Measurements from ENCODE around the gene PTPRN2. TPM values are rescaled to one million over a fixed set of nuclear protein-coding genes. Genes with fewer than 3 reads are reported as not detected.

PTPRN2 gene
- total RNA-seq, 1 experiment from 2014 or later: 1.1 TPM

- Histone ChIP-seq H3K27me3 (ENCODE audit: control insufficient read depth, insufficient read depth, low read length) (peaks cover 2% of the 10 kb centered on the region), H3K36me3 (ENCODE audit: control insufficient read depth, insufficient read depth, low read length) (no peaks in the 10 kb centered on the region), H3K27ac (ENCODE audit: low read length) (no peak overlapping the region), H3K4me3 (ENCODE audit: low read depth in 2 of 2, low read length in 2 of 2) (no peak overlapping the region), H3K9me3 (ENCODE audit: control insufficient read depth, insufficient read depth, low read depth, low read length) (no peaks in the 10 kb centered on the region), H3K4me1 (ENCODE audit: control insufficient read depth, insufficient read depth, low read length) (no peaks in the 10 kb centered on the region)
- ATAC-seq (no peak), DNase-seq (ENCODE audit: low read depth, low spot score) (no peak)
- in situ Hi-C loops (cut with HindIII; ENCODE audit: low pct_unique_long_range_greater_than_20kb, low sequenced_read_pairs) (no loop called here), intact Hi-C loops (cut with micrococcal nuclease; ENCODE audit: unreplicated experiment) (no loop called here)
- ChIA-PET CTCF (no interaction called here), POLR2A (no interaction called here)
- no TSS peak for BruUV-seq (replicated peaks)
- no peak for TF ChIP-seq TCF7L2 (IDR thresholded peaks at IDR 0.05; ENCODE audit: low read depth, low read length)
- TF ChIP-seq, protein P1, sequence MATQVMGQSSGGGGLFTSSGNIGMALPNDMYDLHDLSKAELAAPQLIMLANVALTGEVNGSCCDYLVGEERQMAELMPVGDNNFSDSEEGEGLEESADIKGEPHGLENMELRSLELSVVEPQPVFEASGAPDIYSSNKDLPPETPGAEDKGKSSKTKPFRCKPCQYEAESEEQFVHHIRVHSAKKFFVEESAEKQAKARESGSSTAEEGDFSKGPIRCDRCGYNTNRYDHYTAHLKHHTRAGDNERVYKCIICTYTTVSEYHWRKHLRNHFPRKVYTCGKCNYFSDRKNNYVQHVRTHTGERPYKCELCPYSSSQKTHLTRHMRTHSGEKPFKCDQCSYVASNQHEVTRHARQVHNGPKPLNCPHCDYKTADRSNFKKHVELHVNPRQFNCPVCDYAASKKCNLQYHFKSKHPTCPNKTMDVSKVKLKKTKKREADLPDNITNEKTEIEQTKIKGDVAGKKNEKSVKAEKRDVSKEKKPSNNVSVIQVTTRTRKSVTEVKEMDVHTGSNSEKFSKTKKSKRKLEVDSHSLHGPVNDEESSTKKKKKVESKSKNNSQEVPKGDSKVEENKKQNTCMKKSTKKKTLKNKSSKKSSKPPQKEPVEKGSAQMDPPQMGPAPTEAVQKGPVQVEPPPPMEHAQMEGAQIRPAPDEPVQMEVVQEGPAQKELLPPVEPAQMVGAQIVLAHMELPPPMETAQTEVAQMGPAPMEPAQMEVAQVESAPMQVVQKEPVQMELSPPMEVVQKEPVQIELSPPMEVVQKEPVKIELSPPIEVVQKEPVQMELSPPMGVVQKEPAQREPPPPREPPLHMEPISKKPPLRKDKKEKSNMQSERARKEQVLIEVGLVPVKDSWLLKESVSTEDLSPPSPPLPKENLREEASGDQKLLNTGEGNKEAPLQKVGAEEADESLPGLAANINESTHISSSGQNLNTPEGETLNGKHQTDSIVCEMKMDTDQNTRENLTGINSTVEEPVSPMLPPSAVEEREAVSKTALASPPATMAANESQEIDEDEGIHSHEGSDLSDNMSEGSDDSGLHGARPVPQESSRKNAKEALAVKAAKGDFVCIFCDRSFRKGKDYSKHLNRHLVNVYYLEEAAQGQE (IDR thresholded peaks at IDR 0.05; ENCODE audit: insufficient read depth in 1 of 2, low read depth in 2 of 2, low read length in 1 of 2): no peak
- TF ChIP-seq SIN3A (IDR thresholded peaks at IDR 0.05; ENCODE audit: borderline replicate concordance, insufficient read depth, low read depth, low read length): no peak
- TF ChIP-seq, protein P2, sequence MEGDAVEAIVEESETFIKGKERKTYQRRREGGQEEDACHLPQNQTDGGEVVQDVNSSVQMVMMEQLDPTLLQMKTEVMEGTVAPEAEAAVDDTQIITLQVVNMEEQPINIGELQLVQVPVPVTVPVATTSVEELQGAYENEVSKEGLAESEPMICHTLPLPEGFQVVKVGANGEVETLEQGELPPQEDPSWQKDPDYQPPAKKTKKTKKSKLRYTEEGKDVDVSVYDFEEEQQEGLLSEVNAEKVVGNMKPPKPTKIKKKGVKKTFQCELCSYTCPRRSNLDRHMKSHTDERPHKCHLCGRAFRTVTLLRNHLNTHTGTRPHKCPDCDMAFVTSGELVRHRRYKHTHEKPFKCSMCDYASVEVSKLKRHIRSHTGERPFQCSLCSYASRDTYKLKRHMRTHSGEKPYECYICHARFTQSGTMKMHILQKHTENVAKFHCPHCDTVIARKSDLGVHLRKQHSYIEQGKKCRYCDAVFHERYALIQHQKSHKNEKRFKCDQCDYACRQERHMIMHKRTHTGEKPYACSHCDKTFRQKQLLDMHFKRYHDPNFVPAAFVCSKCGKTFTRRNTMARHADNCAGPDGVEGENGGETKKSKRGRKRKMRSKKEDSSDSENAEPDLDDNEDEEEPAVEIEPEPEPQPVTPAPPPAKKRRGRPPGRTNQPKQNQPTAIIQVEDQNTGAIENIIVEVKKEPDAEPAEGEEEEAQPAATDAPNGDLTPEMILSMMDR (IDR thresholded peaks at IDR 0.05): no peak
- no peak for TF ChIP-seq POLR2AphosphoS5 (IDR thresholded peaks at IDR 0.05; ENCODE audit: low read depth, low read length)
Observed at GRCh38 chr7:158094671-158095226, 492.9 kb downstream of the PTPRN2 start.

DNA sequence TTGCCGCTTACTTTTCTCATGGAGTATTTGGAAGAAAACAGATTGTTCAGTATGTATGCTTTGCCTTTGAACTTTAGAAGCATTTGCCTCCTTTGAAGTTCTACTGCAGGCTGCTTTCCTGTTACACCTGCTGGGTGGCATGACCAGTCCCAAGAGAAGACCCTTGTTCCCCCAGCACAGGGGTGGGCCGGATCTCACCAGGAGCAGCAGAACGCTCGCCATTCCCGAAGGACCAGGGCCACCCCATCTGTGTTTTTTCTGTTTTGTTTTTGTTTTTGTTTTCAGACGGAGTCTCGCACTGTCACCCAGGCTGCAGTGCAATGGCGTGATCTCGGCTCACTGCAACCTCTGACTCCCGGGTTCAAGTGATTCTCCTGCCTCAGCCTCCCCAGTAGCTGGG, 493.6 kb downstream of the PTPRN2 start:
- ATAC-seq (no peak), DNase-seq (ENCODE audit: low read depth, low spot score) (no peak)
- H3K36me3 ChIP-seq (ENCODE audit: control insufficient read depth, insufficient read depth, low read length): no peaks in the 10 kb centered on the region
- no TSS peak for BruUV-seq (replicated peaks)
- TF ChIP-seq SIN3A (IDR thresholded peaks at IDR 0.05; ENCODE audit: borderline replicate concordance, insufficient read depth, low read depth, low read length) (no peak), TCF7L2 (IDR thresholded peaks at IDR 0.05; ENCODE audit: low read depth, low read length) (no peak), POLR2AphosphoS5 (IDR thresholded peaks at IDR 0.05; ENCODE audit: low read depth, low read length) (no peak)
- TF ChIP-seq, protein P1 (IDR thresholded peaks at IDR 0.05; ENCODE audit: insufficient read depth in 1 of 2, low read depth in 2 of 2, low read length in 1 of 2): no peak
- TF ChIP-seq, protein P2 (IDR thresholded peaks at IDR 0.05): no peak
- H3K27ac ChIP-seq (ENCODE audit: low read length): no peak overlapping the region
- peaks cover 2% of the 10 kb centered on the region for H3K27me3 ChIP-seq (ENCODE audit: control insufficient read depth, insufficient read depth, low read length)
- ChIA-PET CTCF (no interaction called here), POLR2A (no interaction called here)
- no peaks in the 10 kb centered on the region for H3K9me3 ChIP-seq (ENCODE audit: control insufficient read depth, insufficient read depth, low read depth, low read length)
- H3K4me1 ChIP-seq (ENCODE audit: control insufficient read depth, insufficient read depth, low read length): no peaks in the 10 kb centered on the region
- intact Hi-C loops (cut with micrococcal nuclease; ENCODE audit: unreplicated experiment): no loop called here
- H3K4me3 ChIP-seq (ENCODE audit: low read depth in 2 of 2, low read length in 2 of 2): no peak overlapping the region
- in situ Hi-C loops (cut with HindIII; ENCODE audit: low pct_unique_long_range_greater_than_20kb, low sequenced_read_pairs): no loop called here
